ENCODE data around the gene CCNK. TPM values are rescaled to one million over a fixed set of nuclear protein-coding genes. Genes with fewer than 3 reads are reported as not detected.

Gene CCNK
- total RNA-seq, 1 experiment from 2014 or later = 84.7 TPM

DNA sequence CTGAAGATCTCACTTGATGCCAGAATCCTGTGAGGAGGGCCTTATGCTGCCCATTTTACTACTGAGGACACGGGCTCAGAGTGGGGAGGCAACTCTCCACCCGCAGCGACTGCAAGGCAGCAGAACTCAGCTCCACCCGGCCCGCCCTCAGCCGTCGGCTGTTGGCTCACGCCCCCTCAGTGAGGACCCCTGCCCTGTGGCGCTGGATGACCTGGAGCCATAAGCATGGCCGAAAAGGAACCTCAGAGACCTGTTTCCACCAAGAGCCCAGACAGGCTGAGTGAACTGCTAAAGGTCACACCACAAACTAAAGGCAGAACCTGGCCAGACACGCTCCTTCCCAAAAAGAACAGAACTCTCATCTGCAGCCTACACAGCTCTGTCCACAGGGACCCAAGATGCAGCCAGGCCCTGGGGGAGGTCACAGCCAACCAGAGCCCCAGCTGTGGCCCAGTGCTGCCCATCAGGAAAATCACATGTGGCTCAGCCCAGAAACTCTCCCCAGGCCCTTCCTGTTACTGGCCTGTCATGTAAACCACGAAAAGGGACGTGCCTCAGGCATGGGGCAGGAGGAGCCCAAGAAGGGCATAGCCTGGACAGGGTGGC lies 32.8 kb downstream of the CCNK start:
- Mint-ChIP-seq H3K9me3 (no peaks in the 10 kb centered on the region), H3K36me3 (peaks cover 6% of the 10 kb centered on the region), H3K27me3 (ENCODE audit: low read depth) (no peaks in the 10 kb centered on the region), H3K27ac (peak overlapping the region; percentile 65), H3K4me1 (peaks cover 13% of the 10 kb centered on the region), H3K4me3 (no peak overlapping the region)
- ATAC-seq (no peak), DNase-seq (ENCODE audit: low spot score) (peak; percentile 11)
- ChIA-PET CTCF (interaction anchor here (0.8 kb wide), 1 partner anchor 21 kb away, joined by 3 read pairs; no protein-coding TSS in a partner anchor), POLR2A (no interaction called here)
- TF ChIP-seq, protein P1, sequence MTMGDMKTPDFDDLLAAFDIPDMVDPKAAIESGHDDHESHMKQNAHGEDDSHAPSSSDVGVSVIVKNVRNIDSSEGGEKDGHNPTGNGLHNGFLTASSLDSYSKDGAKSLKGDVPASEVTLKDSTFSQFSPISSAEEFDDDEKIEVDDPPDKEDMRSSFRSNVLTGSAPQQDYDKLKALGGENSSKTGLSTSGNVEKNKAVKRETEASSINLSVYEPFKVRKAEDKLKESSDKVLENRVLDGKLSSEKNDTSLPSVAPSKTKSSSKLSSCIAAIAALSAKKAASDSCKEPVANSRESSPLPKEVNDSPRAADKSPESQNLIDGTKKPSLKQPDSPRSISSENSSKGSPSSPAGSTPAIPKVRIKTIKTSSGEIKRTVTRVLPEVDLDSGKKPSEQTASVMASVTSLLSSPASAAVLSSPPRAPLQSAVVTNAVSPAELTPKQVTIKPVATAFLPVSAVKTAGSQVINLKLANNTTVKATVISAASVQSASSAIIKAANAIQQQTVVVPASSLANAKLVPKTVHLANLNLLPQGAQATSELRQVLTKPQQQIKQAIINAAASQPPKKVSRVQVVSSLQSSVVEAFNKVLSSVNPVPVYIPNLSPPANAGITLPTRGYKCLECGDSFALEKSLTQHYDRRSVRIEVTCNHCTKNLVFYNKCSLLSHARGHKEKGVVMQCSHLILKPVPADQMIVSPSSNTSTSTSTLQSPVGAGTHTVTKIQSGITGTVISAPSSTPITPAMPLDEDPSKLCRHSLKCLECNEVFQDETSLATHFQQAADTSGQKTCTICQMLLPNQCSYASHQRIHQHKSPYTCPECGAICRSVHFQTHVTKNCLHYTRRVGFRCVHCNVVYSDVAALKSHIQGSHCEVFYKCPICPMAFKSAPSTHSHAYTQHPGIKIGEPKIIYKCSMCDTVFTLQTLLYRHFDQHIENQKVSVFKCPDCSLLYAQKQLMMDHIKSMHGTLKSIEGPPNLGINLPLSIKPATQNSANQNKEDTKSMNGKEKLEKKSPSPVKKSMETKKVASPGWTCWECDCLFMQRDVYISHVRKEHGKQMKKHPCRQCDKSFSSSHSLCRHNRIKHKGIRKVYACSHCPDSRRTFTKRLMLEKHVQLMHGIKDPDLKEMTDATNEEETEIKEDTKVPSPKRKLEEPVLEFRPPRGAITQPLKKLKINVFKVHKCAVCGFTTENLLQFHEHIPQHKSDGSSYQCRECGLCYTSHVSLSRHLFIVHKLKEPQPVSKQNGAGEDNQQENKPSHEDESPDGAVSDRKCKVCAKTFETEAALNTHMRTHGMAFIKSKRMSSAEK (CRISPR knock-in tag; IDR thresholded peaks at IDR 0.05; ENCODE audit: borderline replicate concordance) = no peak
- no peak for TF ChIP-seq FOXP1 (CRISPR knock-in tag; IDR thresholded peaks at IDR 0.05; ENCODE audit: borderline replicate concordance)
- TF ChIP-seq, protein P2, sequence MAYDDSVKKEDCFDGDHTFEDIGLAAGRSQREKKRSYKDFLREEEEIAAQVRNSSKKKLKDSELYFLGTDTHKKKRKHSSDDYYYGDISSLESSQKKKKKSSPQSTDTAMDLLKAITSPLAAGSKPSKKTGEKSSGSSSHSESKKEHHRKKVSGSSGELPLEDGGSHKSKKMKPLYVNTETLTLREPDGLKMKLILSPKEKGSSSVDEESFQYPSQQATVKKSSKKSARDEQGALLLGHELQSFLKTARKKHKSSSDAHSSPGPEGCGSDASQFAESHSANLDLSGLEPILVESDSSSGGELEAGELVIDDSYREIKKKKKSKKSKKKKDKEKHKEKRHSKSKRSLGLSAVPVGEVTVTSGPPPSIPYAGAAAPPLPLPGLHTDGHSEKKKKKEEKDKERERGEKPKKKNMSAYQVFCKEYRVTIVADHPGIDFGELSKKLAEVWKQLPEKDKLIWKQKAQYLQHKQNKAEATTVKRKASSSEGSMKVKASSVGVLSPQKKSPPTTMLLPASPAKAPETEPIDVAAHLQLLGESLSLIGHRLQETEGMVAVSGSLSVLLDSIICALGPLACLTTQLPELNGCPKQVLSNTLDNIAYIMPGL (CRISPR knock-in tag; IDR thresholded peaks at IDR 0.05) = no peak
- no peak for TF ChIP-seq NFYB (CRISPR knock-in tag; conservative IDR thresholded peaks at IDR 0.05; ENCODE audit: low read depth)
- TF ChIP-seq CREM (CRISPR knock-in tag; IDR thresholded peaks at IDR 0.05) = no peak

DNA sequence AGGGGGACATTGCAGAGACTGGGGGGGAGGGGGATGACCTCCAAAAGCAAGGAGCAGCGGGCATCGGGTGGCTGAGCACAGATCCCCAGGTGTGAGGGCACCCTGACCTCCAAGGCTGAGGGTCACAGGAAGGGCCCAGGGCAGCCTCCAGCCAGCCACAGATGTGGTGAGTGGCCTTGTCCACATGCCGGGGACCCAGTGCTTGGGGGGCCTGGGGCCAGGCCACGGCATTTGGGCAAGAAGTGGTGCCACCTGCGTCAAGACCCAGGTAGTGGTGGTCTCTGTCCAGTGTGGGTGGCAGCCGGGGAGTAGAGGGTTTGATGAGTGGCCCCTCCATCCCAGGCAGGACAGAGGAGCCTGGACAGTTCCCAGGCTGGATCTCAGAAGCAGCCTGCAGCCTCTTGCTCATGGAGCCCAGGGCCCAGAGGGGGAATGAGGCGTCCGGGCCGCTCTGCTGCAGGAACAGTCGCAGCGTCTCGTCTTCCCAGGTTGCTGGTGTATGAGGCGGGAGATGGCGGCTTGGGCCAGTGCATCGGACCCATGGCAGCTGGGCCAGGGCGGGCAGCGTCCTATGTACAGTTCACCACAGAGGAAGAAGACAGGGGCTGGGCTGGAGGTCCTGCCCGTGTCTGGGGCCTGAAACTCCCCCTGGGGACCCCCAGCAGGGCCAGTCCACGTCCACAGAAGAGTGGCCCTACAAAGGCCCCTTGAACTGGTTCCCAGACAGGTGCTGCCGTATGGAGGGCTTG lies 33.5 kb downstream of the CCNK start:
- POLR2A ChIA-PET = no interaction called here
- Mint-ChIP-seq H3K9me3 (no peaks in the 10 kb centered on the region), H3K4me1 (peaks cover 6% of the 10 kb centered on the region), H3K27ac (no peak overlapping the region), H3K27me3 (ENCODE audit: low read depth) (no peaks in the 10 kb centered on the region), H3K4me3 (no peak overlapping the region), H3K36me3 (no peaks in the 10 kb centered on the region)
- CTCF ChIA-PET = no interaction called here
- TF ChIP-seq ZNF219 (CRISPR knock-in tag; IDR thresholded peaks at IDR 0.05; ENCODE audit: borderline replicate concordance) (no peak), ZNF396 (CRISPR knock-in tag; IDR thresholded peaks at IDR 0.05; ENCODE audit: borderline replicate concordance) (no peak), GRHL2 (CRISPR knock-in tag; IDR thresholded peaks at IDR 0.05; ENCODE audit: insufficient replicate concordance, severe bottlenecking) (no peak), ZNF317 (CRISPR knock-in tag; IDR thresholded peaks at IDR 0.05; ENCODE audit: borderline replicate concordance, low read depth) (no peak), CREB1 (CRISPR knock-in tag; IDR thresholded peaks at IDR 0.05) (no peak)
- TF ChIP-seq, protein P3, sequence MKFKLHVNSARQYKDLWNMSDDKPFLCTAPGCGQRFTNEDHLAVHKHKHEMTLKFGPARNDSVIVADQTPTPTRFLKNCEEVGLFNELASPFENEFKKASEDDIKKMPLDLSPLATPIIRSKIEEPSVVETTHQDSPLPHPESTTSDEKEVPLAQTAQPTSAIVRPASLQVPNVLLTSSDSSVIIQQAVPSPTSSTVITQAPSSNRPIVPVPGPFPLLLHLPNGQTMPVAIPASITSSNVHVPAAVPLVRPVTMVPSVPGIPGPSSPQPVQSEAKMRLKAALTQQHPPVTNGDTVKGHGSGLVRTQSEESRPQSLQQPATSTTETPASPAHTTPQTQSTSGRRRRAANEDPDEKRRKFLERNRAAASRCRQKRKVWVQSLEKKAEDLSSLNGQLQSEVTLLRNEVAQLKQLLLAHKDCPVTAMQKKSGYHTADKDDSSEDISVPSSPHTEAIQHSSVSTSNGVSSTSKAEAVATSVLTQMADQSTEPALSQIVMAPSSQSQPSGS (CRISPR knock-in tag; IDR thresholded peaks at IDR 0.05; ENCODE audit: borderline replicate concordance, low read depth) = no peak
- ATAC-seq = no peak
- DNase-seq (ENCODE audit: low spot score) = peak; percentile 7

Measured in WTC11 (cell line).